PC-9 (cell line): Measurements from ENCODE around the gene GRAP. TPM values are rescaled to one million over a fixed set of nuclear protein-coding genes. Genes with fewer than 3 reads are reported as not detected.
A peak's percentile ranks its signal among the peaks of the same experiment; 100 is the strongest.

ENCODE experiments used
- BruUV-seq: library from RNA; stranded (reverse); fragments of 400-500 nt; replicated peaks from 2 replicates; lab custom pipeline; 2021; lab: Mats Ljungman, UMichigan
- CTCF ChIA-PET: fragments of 300-600 bp; sonication (Branson Sonifier 250); formaldehyde crosslinking; loops from one replicate; lab custom pipeline; 2022; ENCODE audit warnings: antibody characterized with exemption; lab: Charles Lee
- POLR2A ChIA-PET: fragments of 300-600 bp; sonication (Branson Sonifier 250); formaldehyde crosslinking; loops from one replicate; lab custom pipeline; 2022; ENCODE audit warnings: antibody characterized with exemption; ENCODE audit not compliant: unreplicated experiment; lab: Charles Lee
- DNase-seq, 2 experiments: peaks; one replicate each; pipeline versions ENCODE4 v3.0.0 to v3.0.0-alpha.2; 2015 to 2022; ENCODE audit warnings: mixed read lengths in 1 of 2
- H2AFZ ChIP-seq: fragments of 200-600 bp; sonication (generic); 2 replicates; pipeline ENCODE4 v1.8.1; 2017; ENCODE audit warnings: antibody characterized with exemption
- H3F3A ChIP-seq: fragments of 200-600 bp; sonication (generic); 2 replicates; pipeline ENCODE4 v1.8.1; 2017; ENCODE audit warnings: antibody characterized with exemption, mild to moderate bottlenecking, low read depth; ENCODE audit not compliant: insufficient read depth
- H3K27ac ChIP-seq: fragments of 200-600 bp; sonication (generic); 2 replicates; pipeline ENCODE4 v1.6.1; 2016; ENCODE audit warnings: mixed run types
- H3K27me3 ChIP-seq: fragments of 200-600 bp; sonication (generic); 2 replicates; pipeline ENCODE4 v1.6.1; 2016; ENCODE audit warnings: low read depth, mixed run types; ENCODE audit not compliant: insufficient read depth
- H3K36me3 ChIP-seq: fragments of 200-600 bp; sonication (generic); 2 replicates; pipeline ENCODE4 v1.6.1; 2016; ENCODE audit warnings: low read depth, mixed run types
- H3K4me1 ChIP-seq: fragments of 200-600 bp; sonication (generic); replicated peaks from 2 replicates; pipeline ENCODE4 v1.6.1; 2016; ENCODE audit warnings: mixed run types; ENCODE audit not compliant: insufficient read depth
- H3K4me2 ChIP-seq: fragments of 200-600 bp; sonication (generic); 2 replicates; pipeline ENCODE4 v1.6.1; 2017; ENCODE audit warnings: mixed run types
- H3K4me3 ChIP-seq: fragments of 200-600 bp; sonication (generic); 2 replicates; pipeline ENCODE4 v1.6.1; 2016; ENCODE audit warnings: mixed run types
- H3K79me2 ChIP-seq: fragments of 200-600 bp; sonication (generic); 2 replicates; pipeline ENCODE4 v1.6.1; 2017; ENCODE audit warnings: low read depth, mixed run types
- H3K9me2 ChIP-seq: fragments of 200-600 bp; sonication (generic); 2 replicates; pipeline ENCODE4 v1.8.1; 2017; ENCODE audit warnings: mild to moderate bottlenecking; ENCODE audit not compliant: insufficient read depth
- H3K9me3 ChIP-seq: fragments of 200-600 bp; sonication (generic); 2 replicates; pipeline ENCODE4 v1.8.1; 2016; ENCODE audit warnings: low read depth; ENCODE audit not compliant: insufficient read depth
- H4K20me1 ChIP-seq: fragments of 200-600 bp; sonication (generic); 2 replicates; pipeline ENCODE4 v1.8.1; 2017; ENCODE audit not compliant: insufficient read depth
- EZH2 ChIP-seq: fragments of 200-600 bp; sonication (generic); IDR thresholded peaks from 2 replicates; pipeline ENCODE4 v1.8.0; 2017; ENCODE audit warnings: antibody characterized with exemption, low read depth
- intact Hi-C: fragments of 100-400 bp; cut with micrococcal nuclease; formaldehyde crosslinking; loops from one replicate; pipeline ENCODE4 v1.10.0; 2022; ENCODE audit not compliant: unreplicated experiment
- total RNA-seq: library from RNA; stranded (reverse); gene quantifications from 2 replicates; pipeline ENCODE4 v1.2.3, GENCODE V29; 2021
- TF ChIP-seq, protein P1 (sequence below): fragments of 200-600 bp; sonication (generic); conservative IDR thresholded peaks from 2 replicates; pipeline ENCODE4 v1.6.1; 2017; ENCODE audit warnings: mixed run types, antibody characterized with exemption, mild to moderate bottlenecking, moderate library complexity

GRAP gene
- total RNA-seq, 1 experiment from 2014 or later, result 0.48 TPM

- Histone ChIP-seq H3F3A (peaks cover 29% of the 10 kb centered on the region; the same call in 1 of the 2 replicates), H3K9me2 (no peaks in the 10 kb centered on the region), H2AFZ (no peak overlapping the region), H3K4me1 (peaks cover 39% of the 10 kb centered on the region), H4K20me1 (peaks cover 30% of the 10 kb centered on the region), H3K36me3 (0 out of 2 replicates have a peak, but pooled peaks cover 6% of the 10 kb centered on the region), H3K9me3 (no peaks in the 10 kb centered on the region), H3K27ac (no peak overlapping the region), H3K4me2 (no peak overlapping the region), H3K79me2 (peaks cover 30% of the 10 kb centered on the region), H3K27me3 (no peaks in the 10 kb centered on the region), H3K4me3 (no peak overlapping the region)
- intact Hi-C loops, result loop anchor here (2.0 kb wide), 1 partner anchor 37 kb away; no protein-coding TSS in a partner anchor
- no peak for DNase-seq
- no TSS peak for BruUV-seq
- TF ChIP-seq, protein P1, sequence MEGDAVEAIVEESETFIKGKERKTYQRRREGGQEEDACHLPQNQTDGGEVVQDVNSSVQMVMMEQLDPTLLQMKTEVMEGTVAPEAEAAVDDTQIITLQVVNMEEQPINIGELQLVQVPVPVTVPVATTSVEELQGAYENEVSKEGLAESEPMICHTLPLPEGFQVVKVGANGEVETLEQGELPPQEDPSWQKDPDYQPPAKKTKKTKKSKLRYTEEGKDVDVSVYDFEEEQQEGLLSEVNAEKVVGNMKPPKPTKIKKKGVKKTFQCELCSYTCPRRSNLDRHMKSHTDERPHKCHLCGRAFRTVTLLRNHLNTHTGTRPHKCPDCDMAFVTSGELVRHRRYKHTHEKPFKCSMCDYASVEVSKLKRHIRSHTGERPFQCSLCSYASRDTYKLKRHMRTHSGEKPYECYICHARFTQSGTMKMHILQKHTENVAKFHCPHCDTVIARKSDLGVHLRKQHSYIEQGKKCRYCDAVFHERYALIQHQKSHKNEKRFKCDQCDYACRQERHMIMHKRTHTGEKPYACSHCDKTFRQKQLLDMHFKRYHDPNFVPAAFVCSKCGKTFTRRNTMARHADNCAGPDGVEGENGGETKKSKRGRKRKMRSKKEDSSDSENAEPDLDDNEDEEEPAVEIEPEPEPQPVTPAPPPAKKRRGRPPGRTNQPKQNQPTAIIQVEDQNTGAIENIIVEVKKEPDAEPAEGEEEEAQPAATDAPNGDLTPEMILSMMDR, result no peak
- TF ChIP-seq EZH2, result no peak
- CTCF ChIA-PET, result interaction anchor here (0.6 kb wide), 1 partner anchor 657 kb away, joined by 6 read pairs; no protein-coding TSS in a partner anchor
- POLR2A ChIA-PET, result no interaction called here
Measured at GRCh38 chr17:19005789-19006430, 40.8 kb downstream of the GRAP start.

DNA sequence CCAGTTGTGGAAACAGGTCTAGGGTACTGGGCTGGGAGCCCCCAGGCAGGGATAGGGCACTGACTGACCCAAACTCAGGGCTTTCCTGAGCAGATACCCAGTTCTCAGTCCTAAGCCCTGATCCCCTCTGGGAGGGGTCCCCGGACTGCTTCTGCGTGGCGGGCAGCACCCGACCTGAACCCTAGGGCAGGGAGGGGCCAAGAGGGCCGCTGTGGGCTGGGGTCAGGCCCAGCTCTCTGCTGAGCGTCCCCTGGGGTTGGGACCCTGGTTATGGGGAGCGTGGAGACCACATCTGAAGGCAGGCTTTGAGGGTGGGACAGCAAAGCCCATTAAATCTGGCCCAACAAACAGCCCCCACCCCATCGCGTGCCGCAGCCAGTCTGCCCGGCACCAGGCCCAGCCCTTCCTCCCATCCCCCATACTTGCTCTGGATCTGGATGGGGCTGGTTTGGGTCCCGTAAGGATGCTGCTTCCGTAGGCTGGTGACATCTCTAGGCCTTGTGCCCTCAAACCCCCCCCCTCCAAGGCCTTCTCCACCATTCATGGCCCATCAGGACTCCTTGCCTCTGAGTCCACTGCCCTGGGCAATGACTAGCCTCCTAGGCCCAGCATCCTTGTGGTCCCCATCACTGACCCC lies 41.5 kb downstream of the GRAP start:
- CTCF ChIA-PET, result interaction anchor here (1.2 kb wide), 1 partner anchor 44 kb away, joined by 3 read pairs; no protein-coding TSS in a partner anchor
- TSS peak; percentile 99 for BruUV-seq

More for the DNA sequence above, 41.5 kb downstream of the GRAP start:
- peaks cover 37% of the 10 kb centered on the region for H3K4me1 ChIP-seq
- peaks cover 26% of the 10 kb centered on the region; the same call in 1 of the 2 replicates for H3F3A ChIP-seq
- H3K4me2 ChIP-seq, result peak overlapping the region; percentile 75
- peaks cover 35% of the 10 kb centered on the region for H3K79me2 ChIP-seq
- peak overlapping the region; percentile 53 for H3K27ac ChIP-seq
- POLR2A ChIA-PET, result interaction anchor here (0.6 kb wide), 1 partner anchor 38 kb away, joined by 3 read pairs; no protein-coding TSS in a partner anchor
- H3K27me3 ChIP-seq, result no peaks in the 10 kb centered on the region
- no peaks in the 10 kb centered on the region for H3K9me3 ChIP-seq
- no peaks in the 10 kb centered on the region for H3K9me2 ChIP-seq
- intact Hi-C loops, result loop anchor here (2.0 kb wide), 1 partner anchor 36 kb away; no protein-coding TSS in a partner anchor
- peaks cover 36% of the 10 kb centered on the region for H4K20me1 ChIP-seq
- H3K36me3 ChIP-seq, result peaks cover 8% of the 10 kb centered on the region; the same call in 1 of the 2 replicates
- H2AFZ ChIP-seq, result no peak overlapping the region; the same call in 1 of the 2 replicates
- DNase-seq, result no peak
- TF ChIP-seq, protein P1, result no peak
- TF ChIP-seq EZH2, result no peak
- peak overlapping the region; percentile 88 for H3K4me3 ChIP-seq
